Esophagus muscularis mucosa (tissue), 4 donors: ENCODE data around the gene SLC2A1. TPM values are rescaled to one million over a fixed set of nuclear protein-coding genes. Genes with fewer than 3 reads are reported as not detected.
A peak's percentile ranks its signal among the peaks of the same experiment; 100 is the strongest.
"Not testable (repeated sequence)": the region's sequence is repeated elsewhere in the genome, so short reads cannot be mapped to it uniquely, and the experiment has no call there.

Experiments
- DNase-seq: peaks from one replicate; pipeline ENCODE4 v3.0.0-alpha.2; 2017; ENCODE audit errors: extremely low spot score
- H3K27ac ChIP-seq, 4 donors: fragments of 200-600 bp; sonication (generic); replicated peaks in 1 of 4; 1 replicate in 3 of 4; 2 replicates in 1 of 4; pipeline ENCODE4 v1.5.1; 2016 to 2019; ENCODE audit warnings: mild to moderate bottlenecking in 1 of 4
- H3K27me3 ChIP-seq, 4 donors: fragments of 200-600 bp; sonication (generic); one replicate each; pipeline versions ENCODE4 v1.5.1 to v1.6.0; 2016 to 2019
- H3K36me3 ChIP-seq, 4 donors: fragments of 200-600 bp; sonication (generic); one replicate each; pipeline ENCODE4 v1.5.1; 2016 to 2019
- H3K4me1 ChIP-seq, 4 donors: fragments of 200-600 bp; sonication (generic); one replicate each; pipeline ENCODE4 v1.5.1; 2016 to 2019
- H3K4me3 ChIP-seq, 4 donors: fragments of 200-600 bp; sonication (generic); 1 replicate in 2 of 4; 2 replicates in 2 of 4; pipeline ENCODE4 v1.5.1; 2016 to 2019; ENCODE audit warnings: mild to moderate bottlenecking in 4 of 4, moderate library complexity in 1 of 4
- H3K9me3 ChIP-seq, 4 donors: fragments of 200-600 bp; sonication (generic); 1 replicate in 3 of 4; 2 replicates in 1 of 4; pipeline ENCODE4 v1.5.1; 2016 to 2019
- CTCF ChIP-seq, 3 experiments: fragments of 200-600 bp in 2 of 3; fragments of 450-650 bp in 1 of 3; sonication (generic) in 2 of 3; IDR thresholded peaks; one replicate each; pipeline ENCODE4 v1.5.1; 2017 to 2019; ENCODE audit warnings: antibody characterized with exemption in 3 of 3, mild to moderate bottlenecking in 2 of 3, moderate library complexity in 1 of 3
- EP300 ChIP-seq: sonication (generic); formaldehyde crosslinking; IDR thresholded peaks from one replicate; pipeline ENCODE4 v1.6.1; 2017; ENCODE audit warnings: antibody characterized with exemption
- POLR2A ChIP-seq: fragments of 450-650 bp; IDR thresholded peaks from one replicate; pipeline ENCODE4 v1.6.1; 2017; ENCODE audit warnings: antibody characterized with exemption, moderate library complexity, mild to moderate bottlenecking, low read depth
- POLR2AphosphoS5 ChIP-seq, 2 donors: sonication (generic); formaldehyde crosslinking; IDR thresholded peaks; one replicate each; pipeline ENCODE4 v1.6.1; 2017; ENCODE audit warnings: antibody characterized with exemption in 2 of 2
- WGBS: methylation state at CpG from one replicate; pipeline ENCODE4 v1.1.5; 2018; 5-methylcytosine and 5-hydroxymethylcytosine counted together
- intact Hi-C: fragments of 100-400 bp; cut with DNase I; formaldehyde crosslinking; loops from one replicate; pipeline ENCODE4 v1.15.1; 2023
- total RNA-seq, 4 donors: library from RNA; depleted of rRNA; stranded (reverse); fragments of >200 nt; gene quantifications; one replicate each; pipeline versions ENCODE4 v1.1.0 to v1.2.1, GENCODE V29; 2016

Gene SLC2A1
- total RNA-seq, 4 donors from 2014 or later = 17.4 to 63.6 (median 31.8) TPM

- Histone ChIP-seq H3K27ac (peak overlapping the region; percentile 92 to 98 (median 94)), H3K4me3 (peak overlapping the region; percentile 66 to 96 (median 86)), H3K4me1 (peaks cover 5 to 20% (median 16%) of the 10 kb centered on the region in 4 donors), H3K27me3 (no peaks in the 10 kb centered on the region), H3K36me3 (peaks cover 16 to 34% (median 30%) of the 10 kb centered on the region in 4 donors), H3K9me3 (no peaks in the 10 kb centered on the region)
- WGBS = 0% methylated on average over 9 of the region's 62 CpGs
- intact Hi-C loops = loop anchor here (2.0 to 10.0 kb wide), 2 partner anchors 33 to 159 kb away; partner anchors contain the start of genes C1orf50 and P3H1
- DNase-seq = peak; percentile 99
- TF ChIP-seq POLR2AphosphoS5 (IDR thresholded peaks at IDR 0.05) = peak; percentile 91 to 95
- TF ChIP-seq EP300 = no peak
- peak; percentile 33 for TF ChIP-seq POLR2A
- TF ChIP-seq CTCF (IDR thresholded peaks at IDR 0.05) = peak in 1 of 3 experiments; percentile 34
These were observed 34.4 kb downstream of the SLC2A1 start for GRCh38 chr1:42924082-42924850.

- Histone ChIP-seq H3K9me3 (no peaks in the 10 kb centered on the region), H3K36me3 (peaks cover 9 to 26% (median 23%) of the 10 kb centered on the region in 4 donors), H3K4me3 (peak overlapping the region; percentile 66 to 96 (median 86)), H3K4me1 (peaks cover 5 to 20% (median 16%) of the 10 kb centered on the region in 4 donors), H3K27me3 (no peaks in the 10 kb centered on the region), H3K27ac (peak overlapping the region; percentile 92 to 98 (median 94))
- 8% methylated on average over 14 of the region's 14 CpGs for WGBS
- DNase-seq = no peak
- intact Hi-C loops = loop anchor here (2.0 to 10.0 kb wide), 2 partner anchors 33 to 159 kb away; partner anchors contain the start of genes C1orf50 and P3H1
- TF ChIP-seq CTCF (IDR thresholded peaks at IDR 0.05) (no peak), POLR2A (no peak)
These were observed 35.1 kb downstream of the SLC2A1 start for GRCh38 chr1:42923367-42924081.

GRCh38 chr1:42922687-42923366 is 35.8 kb downstream of the SLC2A1 start:
- peaks cover 6 to 19% (median 16%) of the 10 kb centered on the region in 4 donors for H3K36me3 ChIP-seq
- H3K4me1 ChIP-seq = peaks cover 5 to 20% (median 16%) of the 10 kb centered on the region in 4 donors
- H3K9me3 ChIP-seq = no peaks in the 10 kb centered on the region
- intact Hi-C loops = loop anchor here (10.0 kb wide), 1 partner anchor 158 kb away; the partner anchor contains the start of genes C1orf50 and P3H1
- peak overlapping the region in 3 of 4 donors; percentile 92 to 98 (median 93) for H3K27ac ChIP-seq
- no peak for DNase-seq
- no peak overlapping the region for H3K4me3 ChIP-seq
- 39% methylated on average over 4 of the region's 4 CpGs for WGBS
- TF ChIP-seq CTCF (IDR thresholded peaks at IDR 0.05) (peak; percentile 47 to 63 (median 61)), POLR2A (no peak), POLR2AphosphoS5 (IDR thresholded peaks at IDR 0.05) (peak in 1 of 2 donors; percentile 17), EP300 (no peak)
- H3K27me3 ChIP-seq = no peaks in the 10 kb centered on the region

- no peak for DNase-seq
- Histone ChIP-seq H3K36me3 (peaks cover 0 to 9% (median 6%) of the 10 kb centered on the region in 4 donors), H3K27ac (no peak overlapping the region), H3K4me3 (no peak overlapping the region), H3K27me3 (no peaks in the 10 kb centered on the region), H3K9me3 (no peaks in the 10 kb centered on the region), H3K4me1 (peaks cover 5 to 20% (median 16%) of the 10 kb centered on the region in 4 donors)
- intact Hi-C loops = loop anchor here (10.0 kb wide), 1 partner anchor 157 kb away; the partner anchor contains the start of genes C1orf50 and P3H1
- 89% methylated on average over 4 of the region's 4 CpGs for WGBS
- no peak for TF ChIP-seq EP300
- TF ChIP-seq CTCF (IDR thresholded peaks at IDR 0.05) = no peak
- TF ChIP-seq POLR2A = no peak
- TF ChIP-seq POLR2AphosphoS5 (IDR thresholded peaks at IDR 0.05) = no peak
These were observed 36.9 kb downstream of the SLC2A1 start for GRCh38 chr1:42921769-42922168.

GRCh38 chr1:42919651-42920050 is 39.0 kb downstream of the SLC2A1 start:
- H3K9me3 ChIP-seq, DNase-seq, H3K27me3 ChIP-seq, H3K36me3 ChIP-seq, H3K4me3 ChIP-seq, H3K27ac ChIP-seq: not testable (repeated sequence)
- H3K4me1 ChIP-seq = peaks cover 0 to 12% (median 8%) of the 10 kb centered on the region in 4 donors
- intact Hi-C loops = loop anchor here (10.0 kb wide), 1 partner anchor 155 kb away; the partner anchor contains the start of genes C1orf50 and P3H1
- WGBS = 74% methylated on average over 5 of the region's 5 CpGs
